K562 (cell line): ENCODE results near the gene PDE6D. TPM values are rescaled to one million over a fixed set of nuclear protein-coding genes. Genes with fewer than 3 reads are reported as not detected.

Experiments used
- KLF6 ChIP-seq: fragments of 250-450 bp; sonication (Bioruptor Pico); IDR thresholded peaks from 2 replicates; pipeline ENCODE4 v1.4.0; 2020; ENCODE audit warnings: mild to moderate bottlenecking, moderate library complexity, borderline replicate concordance
- LCOR ChIP-seq: sonication (generic); formaldehyde crosslinking; IDR thresholded peaks from 2 replicates; pipeline ENCODE4 v1.8.0; 2022; ENCODE audit warnings: mild to moderate bottlenecking, missing genetic modification reagents
- NR2C1 ChIP-seq, 2 experiments: fragments of 450-650 bp; IDR thresholded peaks; 2 replicates each; pipeline ENCODE4 v1.6.1; 2017; ENCODE audit warnings: mild to moderate bottlenecking in 2 of 2, antibody characterized with exemption in 1 of 2, inconsistent platforms in 1 of 2, missing compliant biosample characterization in 1 of 2, missing genetic modification characterization in 1 of 2
- polyA plus RNA-seq, 8 experiments: library from polyadenylated mRNA; depleted of rRNA in 4 of 8; stranded (reverse) in 5 of 8; unstranded in 3 of 8; fragments of >200 nt; fragmentation: Nextera tagmentation in 2 of 8; fragmentation: Illumina TruSeq in 1 of 8; extraction: Ambion mirVana in 2 of 8; extraction: Trizol in 1 of 8; gene quantifications; 2 replicates each; pipeline versions ENCODE4 v1.2.1 to v1.2.3, GENCODE V29; 2011 to 2014; ENCODE audit warnings: inconsistent platforms in 1 of 8, missing spikeins in 1 of 8
- total RNA-seq, 7 experiments: library from RNA; depleted of rRNA in 6 of 7; stranded (reverse); fragments of >200 nt in 6 of 7; fragmentation: Illumina TruSeq in 2 of 7; extraction: Trizol in 2 of 7; gene quantifications; 2 replicates each; pipeline versions ENCODE4 v1.2.1 to v1.2.3, GENCODE V29; 2011 to 2021; ENCODE audit warnings: low replicate concordance in 1 of 7
- TF ChIP-seq, protein P1 (sequence below), 2 experiments: fragments of 450-650 bp; formaldehyde crosslinking in 1 of 2; IDR thresholded peaks; 2 replicates each; pipeline versions ENCODE4 v1.4.0 to v1.6.1; 2014 to 2020; ENCODE audit warnings: mild to moderate bottlenecking in 2 of 2, borderline replicate concordance in 1 of 2, low read depth in 1 of 2
- TF ChIP-seq, protein P2 (sequence below): fragments of 450-650 bp; IDR thresholded peaks from 2 replicates; pipeline ENCODE4 v1.6.1; 2016; ENCODE audit warnings: low read depth, mild to moderate bottlenecking, moderate library complexity
- TF ChIP-seq, protein P3 (sequence below): IDR thresholded peaks from 2 replicates; pipeline ENCODE4 v1.6.1; 2012; ENCODE audit warnings: low read depth, low read length, improper control_type of control experiment, borderline replicate concordance
- TF ChIP-seq, protein P4 (sequence below): fragments of 250-450 bp; sonication (Bioruptor Pico); IDR thresholded peaks from 2 replicates; pipeline ENCODE4 v1.4.0; 2020; ENCODE audit warnings: borderline replicate concordance

Gene PDE6D
- total and polyA plus RNA-seq, 9 of the 15 experiments (the other 6 are each of a cell fraction or from before 2014, with no cell fraction given) = 0.65 to 11.6 (median 7.0) TPM

DNA sequence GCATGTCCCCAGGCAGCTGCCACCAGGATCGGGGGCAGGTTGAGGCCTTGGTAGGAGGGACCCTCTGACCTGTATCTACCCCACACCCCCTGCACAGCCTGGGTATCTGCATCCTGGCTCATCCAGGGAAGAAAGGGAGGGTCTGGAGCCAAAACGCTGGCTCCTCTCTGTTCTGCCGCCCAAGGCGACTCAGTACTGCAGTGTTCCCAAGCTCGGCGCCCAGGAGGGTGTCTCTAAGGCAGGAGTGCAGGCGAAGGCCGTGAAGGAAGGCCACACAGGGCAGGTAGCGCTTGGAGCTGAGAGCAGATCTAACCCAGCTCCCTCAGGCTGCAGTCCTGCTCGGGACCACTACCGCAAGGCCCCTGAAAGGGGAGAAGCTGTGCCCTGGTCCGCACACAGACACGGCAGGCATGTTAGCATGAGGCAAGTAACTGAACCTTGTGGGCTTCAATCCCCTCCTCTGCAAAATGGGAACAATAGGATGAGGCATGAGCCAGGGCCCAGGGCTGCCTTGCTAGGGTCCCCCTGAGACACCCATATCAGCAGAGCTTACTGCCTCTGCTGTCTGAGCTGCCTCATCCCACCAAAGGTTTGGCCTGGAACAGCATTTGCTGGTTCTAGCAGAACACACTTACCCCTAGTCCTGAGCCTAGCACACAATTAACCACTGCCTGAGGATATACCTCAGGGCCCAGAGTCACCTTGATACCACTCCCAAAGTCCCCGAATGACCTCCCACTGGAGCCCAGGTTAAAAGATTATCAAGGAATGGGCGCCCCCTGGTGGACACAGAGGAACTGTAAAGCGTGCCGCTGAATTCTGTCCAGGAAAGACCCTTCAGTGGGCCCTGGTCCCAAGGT is 66.2 kb downstream of the PDE6D start (continued):
- TF ChIP-seq, protein P1, sequence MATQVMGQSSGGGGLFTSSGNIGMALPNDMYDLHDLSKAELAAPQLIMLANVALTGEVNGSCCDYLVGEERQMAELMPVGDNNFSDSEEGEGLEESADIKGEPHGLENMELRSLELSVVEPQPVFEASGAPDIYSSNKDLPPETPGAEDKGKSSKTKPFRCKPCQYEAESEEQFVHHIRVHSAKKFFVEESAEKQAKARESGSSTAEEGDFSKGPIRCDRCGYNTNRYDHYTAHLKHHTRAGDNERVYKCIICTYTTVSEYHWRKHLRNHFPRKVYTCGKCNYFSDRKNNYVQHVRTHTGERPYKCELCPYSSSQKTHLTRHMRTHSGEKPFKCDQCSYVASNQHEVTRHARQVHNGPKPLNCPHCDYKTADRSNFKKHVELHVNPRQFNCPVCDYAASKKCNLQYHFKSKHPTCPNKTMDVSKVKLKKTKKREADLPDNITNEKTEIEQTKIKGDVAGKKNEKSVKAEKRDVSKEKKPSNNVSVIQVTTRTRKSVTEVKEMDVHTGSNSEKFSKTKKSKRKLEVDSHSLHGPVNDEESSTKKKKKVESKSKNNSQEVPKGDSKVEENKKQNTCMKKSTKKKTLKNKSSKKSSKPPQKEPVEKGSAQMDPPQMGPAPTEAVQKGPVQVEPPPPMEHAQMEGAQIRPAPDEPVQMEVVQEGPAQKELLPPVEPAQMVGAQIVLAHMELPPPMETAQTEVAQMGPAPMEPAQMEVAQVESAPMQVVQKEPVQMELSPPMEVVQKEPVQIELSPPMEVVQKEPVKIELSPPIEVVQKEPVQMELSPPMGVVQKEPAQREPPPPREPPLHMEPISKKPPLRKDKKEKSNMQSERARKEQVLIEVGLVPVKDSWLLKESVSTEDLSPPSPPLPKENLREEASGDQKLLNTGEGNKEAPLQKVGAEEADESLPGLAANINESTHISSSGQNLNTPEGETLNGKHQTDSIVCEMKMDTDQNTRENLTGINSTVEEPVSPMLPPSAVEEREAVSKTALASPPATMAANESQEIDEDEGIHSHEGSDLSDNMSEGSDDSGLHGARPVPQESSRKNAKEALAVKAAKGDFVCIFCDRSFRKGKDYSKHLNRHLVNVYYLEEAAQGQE (IDR thresholded peaks at IDR 0.05; ENCODE audit: borderline replicate concordance) = peak; percentile 82
- TF ChIP-seq, protein P1 (CRISPR knock-in tag; IDR thresholded peaks at IDR 0.05; ENCODE audit: low read depth) = no peak
- TF ChIP-seq LCOR (CRISPR knock-in tag) (peak; percentile 28; the same call in 1 of the 2 replicates), NR2C1 (IDR thresholded peaks at IDR 0.05) (0 out of 2 replicates have a peak, but pooled peaks have one; percentile 17), NR2C1 (tag; IDR thresholded peaks at IDR 0.05) (no peak), KLF6 (no peak)
- TF ChIP-seq, protein P2, sequence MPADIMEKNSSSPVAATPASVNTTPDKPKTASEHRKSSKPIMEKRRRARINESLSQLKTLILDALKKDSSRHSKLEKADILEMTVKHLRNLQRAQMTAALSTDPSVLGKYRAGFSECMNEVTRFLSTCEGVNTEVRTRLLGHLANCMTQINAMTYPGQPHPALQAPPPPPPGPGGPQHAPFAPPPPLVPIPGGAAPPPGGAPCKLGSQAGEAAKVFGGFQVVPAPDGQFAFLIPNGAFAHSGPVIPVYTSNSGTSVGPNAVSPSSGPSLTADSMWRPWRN = no peak
- TF ChIP-seq, protein P3, sequence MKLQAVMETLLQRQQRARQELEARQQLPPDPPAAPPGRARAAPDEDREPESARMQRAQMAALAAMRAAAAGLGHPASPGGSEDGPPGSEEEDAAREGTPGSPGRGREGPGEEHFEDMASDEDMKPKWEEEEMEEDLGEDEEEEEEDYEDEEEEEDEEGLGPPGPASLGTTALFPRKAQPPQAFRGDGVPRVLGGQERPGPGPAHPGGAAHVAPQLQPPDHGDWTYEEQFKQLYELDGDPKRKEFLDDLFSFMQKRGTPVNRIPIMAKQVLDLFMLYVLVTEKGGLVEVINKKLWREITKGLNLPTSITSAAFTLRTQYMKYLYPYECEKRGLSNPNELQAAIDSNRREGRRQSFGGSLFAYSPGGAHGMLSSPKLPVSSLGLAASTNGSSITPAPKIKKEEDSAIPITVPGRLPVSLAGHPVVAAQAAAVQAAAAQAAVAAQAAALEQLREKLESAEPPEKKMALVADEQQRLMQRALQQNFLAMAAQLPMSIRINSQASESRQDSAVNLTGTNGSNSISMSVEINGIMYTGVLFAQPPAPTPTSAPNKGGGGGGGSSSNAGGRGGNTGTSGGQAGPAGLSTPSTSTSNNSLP = no peak
- TF ChIP-seq, protein P4, sequence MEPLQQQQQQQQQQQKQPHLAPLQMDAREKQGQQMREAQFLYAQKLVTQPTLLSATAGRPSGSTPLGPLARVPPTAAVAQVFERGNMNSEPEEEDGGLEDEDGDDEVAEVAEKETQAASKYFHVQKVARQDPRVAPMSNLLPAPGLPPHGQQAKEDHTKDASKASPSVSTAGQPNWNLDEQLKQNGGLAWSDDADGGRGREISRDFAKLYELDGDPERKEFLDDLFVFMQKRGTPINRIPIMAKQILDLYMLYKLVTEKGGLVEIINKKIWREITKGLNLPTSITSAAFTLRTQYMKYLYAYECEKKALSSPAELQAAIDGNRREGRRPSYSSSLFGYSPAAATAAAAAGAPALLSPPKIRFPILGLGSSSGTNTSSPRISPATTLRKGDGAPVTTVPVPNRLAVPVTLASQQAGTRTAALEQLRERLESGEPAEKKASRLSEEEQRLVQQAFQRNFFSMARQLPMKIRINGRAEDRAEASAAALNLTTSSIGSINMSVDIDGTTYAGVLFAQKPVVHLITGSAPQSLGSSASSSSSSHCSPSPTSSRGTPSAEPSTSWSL (CRISPR knock-in tag) = no peak
